GF-D8 (cell line): ENCODE data around the gene ZSCAN22.
A peak's percentile ranks its signal among the peaks of the same experiment; 100 is the strongest.
"Not testable (repeated sequence)": the region's sequence is repeated elsewhere in the genome, so short reads cannot be mapped to it uniquely, and the experiment has no call there.

ENCODE experiments used
- DNase-seq: peaks from one replicate; lab custom pipeline; 2025; lab: John Stamatoyannopoulos, UW

Gene ZSCAN22

DNA sequence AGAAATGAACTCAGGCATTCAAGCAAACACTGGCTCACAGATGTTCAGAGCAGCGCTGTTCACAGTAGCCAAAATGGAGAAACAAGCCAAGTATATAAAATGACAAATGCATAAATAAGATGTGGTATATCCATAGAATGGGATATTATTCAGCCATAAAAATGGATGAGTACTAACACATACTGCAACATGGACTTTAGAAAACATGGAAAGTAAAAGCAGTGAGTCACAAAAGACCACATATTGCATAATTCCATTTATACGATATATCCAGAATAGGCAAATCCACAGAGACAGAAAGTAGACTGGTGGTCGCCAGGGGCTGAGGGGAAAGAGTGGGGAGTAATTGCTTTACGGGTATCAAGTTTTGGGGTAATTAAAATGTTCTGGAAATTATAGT, 47.4 kb downstream of the ZSCAN22 start:
- DNase-seq, result no peak

- DNase-seq, result not testable (repeated sequence)
These were observed 49.9 kb downstream of the ZSCAN22 start for GRCh38 chr19:58376724-58377123.

GRCh38 chr19:58379246-58379645, 52.5 kb downstream of the ZSCAN22 start:
- no peak for DNase-seq

DNA sequence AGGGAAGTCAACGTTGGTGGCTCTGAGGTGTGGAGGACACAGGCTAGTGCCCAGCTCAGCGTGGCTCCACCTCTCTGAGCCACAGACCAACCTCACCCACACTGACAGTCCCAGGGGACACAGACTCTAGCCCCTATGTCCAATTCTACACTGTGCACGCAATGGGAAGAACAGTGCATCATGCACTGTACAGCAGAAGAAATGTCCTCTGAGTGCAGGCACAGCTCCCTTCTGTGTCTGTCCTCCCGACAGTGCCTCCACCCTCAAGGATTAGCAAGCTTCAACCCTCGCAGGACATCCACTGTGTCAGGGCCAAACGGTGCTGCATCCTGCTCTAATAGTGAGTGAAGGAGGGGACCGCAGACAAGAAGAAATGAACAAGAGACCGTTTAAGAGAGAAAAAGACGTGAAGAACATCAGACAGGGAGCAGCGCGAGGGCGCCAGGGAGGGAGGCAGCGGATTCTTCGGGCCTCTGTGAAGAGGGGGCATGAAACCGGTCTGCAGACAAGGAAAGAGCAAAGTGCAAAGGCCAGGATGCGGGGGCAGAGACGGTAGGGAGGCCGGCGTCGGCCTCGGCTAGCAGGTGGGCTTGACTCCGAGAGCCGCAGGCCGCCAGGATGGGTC, 53.4 kb downstream of the ZSCAN22 start:
- DNase-seq, result no peak

GRCh38 chr19:58380662-58381459, 54.1 kb downstream of the ZSCAN22 start, which contains the start of gene ZNF837:
ZNF837 (minus strand) TSS chr19:58381030; CDS start chr19:58369332, 11,698 bp downstream.
- peak; percentile 99 for DNase-seq

DNA sequence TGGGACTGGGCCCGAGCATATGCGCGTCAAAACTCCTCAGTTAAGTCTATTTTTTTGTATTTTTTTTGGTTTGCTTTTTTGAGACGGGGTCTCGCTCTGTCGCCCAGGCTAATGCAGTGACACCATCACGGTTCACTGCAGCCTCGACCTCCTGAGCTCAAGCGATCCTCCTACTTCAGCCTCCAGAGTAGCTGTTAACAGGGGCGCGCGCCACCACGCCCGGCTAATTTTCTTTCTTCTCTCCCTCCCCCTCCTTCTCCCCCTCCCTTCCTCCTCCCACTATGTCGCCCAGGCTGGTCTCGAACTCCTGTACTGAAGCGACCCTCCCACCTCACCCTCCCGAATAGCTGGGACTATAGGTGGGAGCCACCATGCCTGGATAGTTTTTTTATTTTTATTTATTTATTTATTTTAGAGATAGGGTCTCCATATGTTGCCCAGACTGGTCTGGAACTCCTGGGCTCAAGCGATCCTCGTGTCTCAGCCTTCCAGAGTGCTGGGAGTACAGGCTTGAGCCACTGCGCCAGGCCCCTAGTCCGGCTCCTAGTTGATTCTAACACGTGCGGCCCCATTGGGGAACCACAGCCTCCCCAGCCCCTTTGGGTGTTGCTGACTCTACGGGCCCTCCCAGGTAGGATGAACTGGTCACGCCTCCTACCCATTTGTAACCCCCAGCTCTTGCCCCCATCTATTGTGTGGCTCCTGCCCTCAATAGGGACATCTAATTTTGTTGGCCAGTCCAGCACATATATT, 54.8 kb downstream of the ZSCAN22 start:
- DNase-seq, result no peak

DNA sequence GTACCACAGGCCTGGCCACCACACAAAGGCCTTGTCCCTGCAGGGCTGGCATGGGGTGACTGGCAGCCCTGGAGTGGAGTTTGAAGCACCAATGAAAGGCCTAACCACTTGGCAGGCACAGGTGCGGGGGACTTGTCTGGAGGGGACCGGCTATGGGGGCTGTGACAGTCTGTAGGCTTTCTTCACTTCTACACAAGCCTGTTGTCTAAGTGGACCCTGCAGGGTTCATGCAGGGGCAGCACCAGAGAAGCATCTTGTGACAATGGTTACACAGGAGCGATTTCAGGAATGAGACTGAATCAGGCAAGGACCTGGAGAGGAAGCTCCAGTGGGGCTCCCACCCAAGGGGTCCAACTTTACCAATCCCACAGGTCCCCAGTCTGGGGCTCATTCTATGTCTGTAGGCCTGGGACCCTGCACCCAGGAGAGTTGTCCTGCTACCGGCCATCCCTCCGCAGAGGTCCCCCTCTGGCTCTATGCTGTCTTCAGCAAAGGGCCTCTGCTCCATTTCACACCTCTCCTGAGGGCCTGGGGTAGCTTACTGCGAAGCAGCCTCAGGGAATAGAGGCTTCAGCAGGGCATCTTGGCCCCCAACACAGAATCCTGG, 56.3 kb downstream of the ZSCAN22 start:
- DNase-seq, result no peak

DNA sequence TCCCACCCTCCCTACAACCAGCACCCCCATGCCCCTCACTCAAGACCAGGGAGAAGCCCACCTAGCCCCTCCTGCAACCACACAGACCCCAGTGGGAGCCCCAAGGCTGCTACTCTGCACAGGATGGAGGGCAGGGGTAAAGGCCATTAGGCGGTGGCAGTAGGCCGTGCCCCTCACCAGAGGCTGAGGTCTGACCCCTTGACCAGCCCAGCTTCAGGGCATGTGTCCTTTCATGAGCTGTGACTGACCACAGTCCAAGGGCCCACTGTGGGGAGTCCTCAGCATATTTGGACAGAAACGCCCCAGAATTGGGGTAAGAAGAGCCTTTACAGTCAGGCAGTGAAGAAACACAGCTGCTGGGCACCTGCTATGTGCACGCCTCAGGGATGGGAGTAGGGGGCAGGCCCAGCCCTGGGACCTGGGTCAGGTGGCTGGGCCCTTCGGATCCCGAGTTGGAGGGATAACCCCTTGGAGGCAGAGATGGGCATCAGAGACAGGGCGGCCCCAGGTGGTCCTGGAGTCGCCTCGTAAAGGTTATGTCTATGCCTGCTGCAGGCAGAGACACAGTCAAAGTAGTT, 58.6 kb downstream of the ZSCAN22 start:
- no peak for DNase-seq

DNA sequence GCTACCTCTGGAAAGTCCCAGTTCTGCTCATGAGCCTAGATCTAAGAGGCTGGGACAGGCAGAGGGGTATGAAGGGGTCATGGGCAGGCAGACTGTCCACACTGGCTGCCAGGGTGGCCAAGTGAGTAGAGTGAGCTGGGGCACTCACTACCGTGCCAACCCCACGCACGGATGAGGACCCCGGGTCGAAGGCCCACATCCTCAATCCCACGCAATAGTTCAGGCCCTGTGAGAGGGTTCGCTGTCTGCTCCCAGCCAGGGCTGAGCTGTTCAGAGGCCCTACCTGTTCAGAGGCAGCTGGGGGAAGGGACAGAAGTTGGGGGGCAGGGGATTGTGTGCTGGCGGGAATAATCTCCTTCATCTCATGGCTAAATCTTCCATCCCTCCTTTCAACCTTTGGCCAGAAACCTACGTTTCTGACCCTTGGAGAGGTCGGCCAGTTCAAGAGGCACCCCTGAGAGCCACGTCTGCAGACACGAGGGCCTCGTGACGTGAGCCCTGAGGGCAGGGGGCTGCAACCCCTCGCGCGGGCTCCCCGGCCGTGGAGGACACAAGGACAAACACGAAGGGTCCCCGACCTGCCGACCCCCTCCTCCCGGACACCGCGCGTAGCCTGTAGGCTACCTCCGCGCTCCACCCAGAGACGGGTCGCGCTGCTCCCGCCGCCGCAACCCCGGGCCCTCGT, 59.2 kb downstream of the ZSCAN22 start:
- no peak for DNase-seq

DNA sequence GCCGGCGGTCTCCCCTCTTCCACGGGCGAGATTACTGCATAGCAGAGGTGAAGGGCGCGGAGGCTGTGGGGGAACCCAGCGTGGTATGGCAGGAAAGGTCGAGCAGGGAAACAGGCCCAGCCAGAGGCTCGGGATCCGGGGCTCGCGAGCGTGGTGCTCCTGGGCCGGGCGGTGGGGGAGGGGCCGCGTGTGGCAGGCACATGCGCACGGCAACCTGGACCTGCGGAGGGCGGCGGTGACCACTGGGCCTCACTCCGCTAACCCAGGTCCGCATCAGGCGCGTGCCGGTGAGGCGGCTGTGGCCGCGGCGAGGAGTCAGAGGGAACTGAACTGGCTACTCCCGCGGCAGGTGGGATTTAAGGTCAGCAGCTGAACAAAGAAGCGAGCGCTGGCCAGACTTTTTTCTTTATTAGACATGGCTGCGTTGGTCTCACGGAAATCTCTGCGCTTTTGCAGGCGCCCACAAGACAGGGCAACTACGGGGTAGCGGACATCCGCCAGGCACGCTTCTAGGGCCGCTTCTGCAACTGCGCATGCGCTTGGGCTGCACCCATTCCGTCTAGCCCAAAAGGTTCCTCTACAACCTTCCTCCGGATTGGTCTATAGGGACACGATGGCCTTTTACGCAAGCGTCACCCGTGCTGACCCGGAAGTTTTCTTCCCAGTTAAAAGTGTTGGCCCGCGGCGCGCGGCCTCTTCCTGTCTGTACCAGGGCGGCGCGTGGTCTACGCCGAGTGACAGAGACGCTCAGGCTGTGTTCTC, 60.0 kb downstream of the ZSCAN22 start, which contains the start of gene RPS5:
Gene RPS5, plus strand, starts transcription at position 694 of the 762 bp plus-strand sequence. CDS start 869 bp downstream, outside the sequence.
- peak; percentile 97 for DNase-seq

DNA sequence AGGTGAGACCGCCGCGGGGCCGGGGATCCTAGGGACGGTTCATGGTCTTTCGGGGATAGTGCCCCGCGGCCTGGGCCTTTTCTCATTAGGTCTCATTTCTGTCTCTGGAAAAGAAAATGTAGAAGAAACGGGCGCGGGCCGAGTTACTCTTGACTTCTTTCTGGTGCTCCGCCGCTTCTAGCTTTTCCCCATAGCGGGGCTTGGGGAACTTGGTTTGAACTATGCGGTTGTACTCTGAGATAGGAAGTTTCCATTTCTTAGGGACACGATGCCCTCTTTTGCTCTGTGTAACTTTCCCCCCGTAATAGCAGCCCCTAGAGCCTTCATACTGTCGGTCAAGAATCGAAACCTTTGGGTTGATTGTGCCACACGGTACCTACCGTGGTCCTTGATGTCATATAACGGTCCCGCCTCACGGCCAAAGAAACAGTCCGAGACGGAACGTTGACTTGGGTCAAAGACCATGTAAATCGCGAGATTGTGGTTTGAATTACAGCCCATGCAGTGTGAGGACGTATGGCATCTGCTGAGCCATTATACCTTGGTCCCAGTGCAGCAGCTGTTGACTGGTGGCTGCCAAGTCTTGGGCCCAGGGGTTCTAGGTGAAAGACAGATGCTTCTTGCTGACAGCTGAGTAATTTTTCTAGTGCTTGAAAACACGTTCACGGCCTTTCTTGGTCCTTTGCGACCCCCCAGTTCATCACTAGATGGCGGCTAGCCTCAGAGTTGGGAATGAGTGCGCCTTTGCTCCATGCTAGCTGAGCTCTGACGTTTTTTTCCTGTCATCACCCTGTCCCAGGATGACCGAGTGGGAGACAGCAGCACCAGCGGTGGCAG, 60.8 kb downstream of the ZSCAN22 start:
- no peak for DNase-seq

DNA sequence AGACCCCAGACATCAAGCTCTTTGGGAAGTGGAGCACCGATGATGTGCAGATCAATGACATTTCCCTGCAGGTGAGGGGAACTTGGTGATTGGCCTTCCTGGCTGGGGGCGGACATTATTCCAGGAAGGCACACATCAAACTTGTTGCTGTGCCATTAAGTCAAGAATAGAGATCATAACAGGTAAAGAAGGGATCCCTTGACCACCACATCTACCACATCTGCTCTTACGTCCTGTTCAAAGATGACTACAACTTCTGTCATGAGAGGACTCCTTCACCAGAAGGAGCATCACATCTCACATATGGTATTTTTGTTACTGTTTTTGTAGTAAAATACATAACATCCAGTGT, 61.4 kb downstream of the ZSCAN22 start:
- DNase-seq, result no peak
